Superior temporal gyrus (tissue), 1 donor: ENCODE data around the gene FMN1.
"Not testable (repeated sequence)": the region's sequence is repeated elsewhere in the genome, so short reads cannot be mapped to it uniquely, and the experiment has no call there.

ENCODE experiments used
- DNase-seq: peaks from one replicate; pipeline ENCODE4 v3.0.0-alpha.2; 2016; ENCODE audit errors: extremely low spot score

Gene FMN1

GRCh38 chr15:32857732-32858131, 336.8 kb downstream of the FMN1 start:
- DNase-seq: no peak

DNA sequence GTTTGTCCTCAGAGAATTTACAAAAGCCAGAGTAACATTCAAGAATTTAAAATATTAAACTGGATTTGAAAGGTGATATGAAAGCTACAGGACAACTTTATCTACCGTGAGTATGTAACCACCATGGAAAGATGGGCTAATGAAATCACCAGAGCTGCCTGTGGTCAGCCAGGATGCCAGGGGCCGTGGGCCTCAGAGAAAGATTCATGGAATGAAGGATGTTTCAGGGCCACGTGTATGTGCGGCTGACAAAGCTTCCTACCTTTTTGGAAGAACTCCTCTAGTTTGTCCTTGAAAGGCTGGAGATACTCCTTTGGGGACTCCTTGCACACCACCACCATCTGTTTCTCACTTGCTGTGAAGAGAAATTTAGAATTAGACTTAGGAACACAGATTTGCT, 337.8 kb downstream of the FMN1 start:
- DNase-seq: no peak

DNA sequence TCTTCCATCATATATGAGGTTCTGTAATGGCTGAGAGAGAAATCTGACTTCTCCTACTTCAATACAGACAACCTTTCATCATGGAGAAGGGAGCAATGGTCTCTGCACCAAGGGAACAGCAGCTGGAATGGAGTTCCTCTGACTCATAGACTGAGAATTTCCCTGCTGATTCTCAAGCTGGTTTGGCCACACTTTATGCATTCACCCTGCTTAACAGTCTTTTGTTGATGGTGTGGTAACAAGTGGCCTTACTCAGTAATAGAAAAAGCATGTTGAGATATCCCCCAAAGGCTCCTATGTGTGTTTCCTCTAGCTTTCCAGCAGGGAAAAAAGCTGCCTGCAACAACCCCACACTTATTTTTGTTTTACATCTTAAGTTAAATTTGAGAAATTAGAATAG, 338.6 kb downstream of the FMN1 start:
- DNase-seq: no peak

DNA sequence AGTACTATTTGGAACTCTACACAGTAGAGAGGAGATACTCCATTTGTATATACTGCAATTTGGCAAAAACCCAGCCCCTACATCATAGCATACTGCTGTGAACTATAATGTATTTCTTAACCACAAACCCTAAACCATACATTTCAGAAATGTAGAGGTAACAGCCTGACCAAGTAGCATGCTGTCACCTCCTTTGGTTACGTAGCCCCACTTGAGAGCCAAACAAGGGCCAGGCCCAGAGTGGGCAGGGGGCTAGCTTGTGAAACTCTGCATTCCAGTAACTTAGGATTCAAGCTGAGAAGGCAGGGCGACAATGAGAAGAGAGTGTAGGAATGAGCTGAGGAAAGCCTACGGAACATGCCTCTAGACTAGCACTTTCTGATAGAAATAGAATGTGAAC, 340.9 kb downstream of the FMN1 start:
- DNase-seq: no peak

GRCh38 chr15:32852771-32853170, 341.7 kb downstream of the FMN1 start:
- no peak for DNase-seq

- no peak for DNase-seq
These were observed 342.5 kb downstream of the FMN1 start for GRCh38 chr15:32852017-32852416.

DNA sequence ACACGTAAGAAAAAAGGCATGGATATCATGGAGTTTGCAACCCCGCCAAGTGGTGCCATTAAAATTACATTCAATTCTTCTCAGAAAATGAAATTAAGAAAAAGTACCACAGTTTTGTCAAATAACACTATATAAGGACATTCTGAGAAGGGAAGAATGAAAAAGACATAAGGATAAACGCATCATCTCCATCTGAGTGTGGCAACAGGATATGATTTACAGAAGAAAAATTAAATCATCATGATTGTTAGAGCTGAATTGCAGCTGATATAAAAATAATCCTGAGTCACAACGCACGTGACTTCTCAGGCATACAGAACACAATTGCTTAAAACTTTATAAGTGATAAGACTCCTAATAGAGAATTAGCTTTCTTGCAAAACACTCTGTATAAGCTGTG, 342.9 kb downstream of the FMN1 start:
- no peak for DNase-seq

DNA sequence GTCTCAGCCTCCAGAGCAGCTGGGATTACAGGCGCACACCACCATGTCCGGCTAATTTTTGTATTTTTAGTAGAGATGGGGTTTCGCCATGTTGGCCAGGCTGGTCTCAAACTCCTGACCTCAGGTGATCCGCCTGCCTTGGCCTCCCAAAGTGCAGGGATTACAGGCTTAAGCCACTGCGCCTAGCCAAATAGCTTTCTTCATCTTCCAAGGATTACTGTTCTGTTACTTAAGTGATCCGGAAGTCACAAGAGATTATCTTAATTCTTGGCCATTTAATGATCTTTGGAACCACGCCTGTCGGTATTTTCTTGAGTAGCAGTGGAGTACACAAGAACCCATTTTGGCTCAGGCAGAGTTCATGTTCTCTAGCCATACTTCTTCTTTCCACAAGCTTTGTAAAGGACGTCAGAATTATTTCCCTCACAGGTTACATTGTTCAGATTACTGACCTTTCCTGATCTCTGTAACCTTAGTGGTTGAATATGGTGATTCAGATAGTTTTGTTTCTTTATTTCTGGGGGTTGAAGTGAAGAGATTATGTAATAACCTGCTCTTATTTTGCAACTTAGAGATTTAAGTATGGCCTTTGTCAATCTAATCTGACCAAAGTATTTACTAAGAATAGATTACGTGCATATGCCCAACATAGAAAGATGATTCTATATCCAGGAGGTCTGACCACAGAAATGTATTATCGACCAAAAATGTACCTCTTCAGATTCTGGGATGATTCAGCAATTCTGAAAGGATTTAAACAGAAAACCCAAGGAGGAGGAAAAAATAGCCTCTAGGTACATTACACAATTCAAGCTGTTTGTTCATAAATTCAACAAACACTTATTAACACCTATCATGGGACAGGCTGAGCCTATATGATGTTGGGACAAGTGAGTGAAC, 344.5 kb downstream of the FMN1 start:
- no peak for DNase-seq

GRCh38 chr15:32846671-32847070, 347.8 kb downstream of the FMN1 start:
- DNase-seq: not testable (repeated sequence)

GRCh38 chr15:32844118-32844711, 350.3 kb downstream of the FMN1 start:
- peak; percentile 54 for DNase-seq

- DNase-seq: no peak
These were observed 351.2 kb downstream of the FMN1 start for GRCh38 chr15:32843219-32843815.

GRCh38 chr15:32842081-32842480, 352.4 kb downstream of the FMN1 start:
- no peak for DNase-seq

- DNase-seq: peak; percentile 32
These were observed 353.8 kb downstream of the FMN1 start for GRCh38 chr15:32840507-32841245.

- peak; percentile 89 for DNase-seq
These were observed 355.7 kb downstream of the FMN1 start for GRCh38 chr15:32838820-32839219.

DNA sequence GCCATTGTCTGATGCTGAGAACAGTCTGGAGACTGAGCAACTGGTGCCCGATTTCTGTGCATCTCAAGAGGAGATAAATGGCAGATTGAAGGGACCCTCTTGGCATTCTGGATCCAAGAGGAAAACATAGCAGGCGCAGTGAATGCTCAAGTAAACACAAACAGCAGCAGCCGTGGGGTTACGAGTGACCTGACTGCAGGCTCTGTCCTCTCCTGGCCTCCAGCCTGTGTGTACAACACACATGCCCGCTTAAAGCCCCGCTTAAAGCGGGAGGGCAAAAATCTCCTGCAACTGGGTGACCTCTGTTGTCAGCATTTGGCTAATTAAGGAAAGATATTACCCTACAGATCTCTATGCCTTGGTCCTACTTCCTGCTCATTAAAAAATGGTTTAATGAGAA, 356.2 kb downstream of the FMN1 start:
- peak; percentile 78 for DNase-seq

- DNase-seq: no peak
These were observed 356.6 kb downstream of the FMN1 start for GRCh38 chr15:32837935-32838334.

GRCh38 chr15:32834156-32834555, 360.4 kb downstream of the FMN1 start:
- DNase-seq: no peak

DNA sequence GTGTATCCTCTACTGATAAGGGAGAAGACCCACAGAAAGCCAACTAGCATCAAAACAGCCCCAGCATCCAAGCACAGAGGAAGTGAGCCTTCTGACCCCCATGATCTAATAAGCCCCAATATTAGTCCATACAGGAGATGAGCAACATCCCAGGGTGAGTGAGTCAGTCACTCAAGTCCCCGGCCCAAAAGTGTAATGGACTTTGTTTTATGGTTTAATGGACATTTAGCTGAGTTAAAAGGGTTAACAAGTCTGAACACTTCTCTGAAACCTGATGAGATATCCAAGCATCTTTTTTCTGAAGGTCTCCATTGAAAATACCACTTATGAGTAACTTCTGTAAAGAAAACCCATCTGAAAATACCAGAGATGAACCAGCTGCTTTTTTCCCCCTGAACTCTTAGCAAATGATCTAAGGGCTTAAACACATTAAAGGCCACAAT, 361.1 kb downstream of the FMN1 start:
- no peak for DNase-seq

- no peak for DNase-seq
These were observed 363.0 kb downstream of the FMN1 start for GRCh38 chr15:32831485-32831884.

DNA sequence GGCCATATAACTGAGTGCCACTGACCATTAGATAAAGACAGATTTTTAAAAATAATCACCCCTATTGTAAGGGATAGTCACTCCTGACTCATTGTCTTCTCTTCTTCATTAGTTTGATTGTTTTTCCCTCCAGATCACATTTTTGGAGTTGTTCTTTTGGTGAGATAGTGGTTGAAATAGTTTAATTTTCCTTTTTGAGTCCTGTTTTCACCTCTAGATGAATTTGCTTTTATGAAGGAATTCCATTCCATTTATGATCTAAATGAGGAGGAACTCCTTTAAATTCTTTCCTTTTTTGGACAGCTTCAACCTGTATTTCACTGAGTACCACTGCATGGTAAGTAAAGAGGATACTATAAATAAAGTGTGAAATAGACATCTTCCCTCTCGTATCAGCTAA, 364.3 kb downstream of the FMN1 start:
- no peak for DNase-seq

- DNase-seq: no peak
These were observed 365.1 kb downstream of the FMN1 start for GRCh38 chr15:32829436-32829835.

GRCh38 chr15:32828507-32829186, 365.9 kb downstream of the FMN1 start:
- DNase-seq: no peak
